Measurements from ENCODE around the gene BMP8A.

Gene BMP8A

DNA sequence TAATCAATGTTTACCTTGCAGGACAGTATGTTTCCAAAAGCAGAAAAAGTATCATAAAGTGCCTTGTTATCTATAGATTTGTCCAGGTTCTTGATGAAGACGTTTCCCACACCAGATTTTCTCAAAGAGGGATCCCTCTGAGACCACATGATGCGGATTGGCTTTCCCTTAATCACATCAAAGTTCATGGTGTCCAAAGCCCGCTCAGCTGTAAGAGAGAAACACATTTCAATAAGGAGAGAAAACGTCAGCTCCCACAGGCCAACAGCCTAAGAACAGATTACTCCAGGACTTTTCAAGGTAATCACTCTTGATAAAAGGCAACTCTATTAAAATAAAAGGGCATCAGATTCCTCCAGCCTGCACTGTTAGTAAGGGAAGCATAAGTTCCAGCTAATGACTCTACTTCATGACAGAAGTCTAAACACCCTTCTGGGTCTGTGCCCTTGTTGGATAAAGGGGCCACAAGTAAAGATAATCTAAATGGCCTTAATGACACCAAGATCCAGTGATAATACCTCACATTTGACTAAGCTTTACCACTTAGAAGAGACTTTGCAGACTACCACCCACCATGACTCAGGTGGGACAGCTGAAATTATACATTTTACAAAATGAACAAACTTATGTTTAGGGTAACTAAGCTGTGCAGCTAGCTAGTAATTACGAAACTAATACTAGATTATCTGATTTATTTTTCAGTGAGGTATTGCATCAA, 81.1 kb downstream of the BMP8A start:
- DNase-seq = no peak

DNA sequence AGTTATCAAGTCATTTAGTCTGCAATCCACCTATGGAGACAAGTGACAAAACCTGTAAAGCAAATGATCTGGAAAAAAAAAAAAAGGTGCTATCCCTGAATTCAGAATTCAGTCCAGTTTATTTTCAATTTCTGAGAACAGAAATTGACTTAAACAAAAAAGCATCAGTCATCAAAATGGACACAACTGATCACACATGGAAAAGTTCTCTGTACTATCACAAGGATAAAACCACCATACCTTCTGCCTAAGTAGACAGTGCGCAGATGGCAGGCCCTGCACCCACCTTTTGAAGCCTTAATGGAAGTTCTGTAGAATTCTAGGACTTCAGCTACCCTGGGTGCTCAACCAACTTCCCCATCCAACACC, 81.6 kb downstream of the BMP8A start:
- DNase-seq = no peak

DNA sequence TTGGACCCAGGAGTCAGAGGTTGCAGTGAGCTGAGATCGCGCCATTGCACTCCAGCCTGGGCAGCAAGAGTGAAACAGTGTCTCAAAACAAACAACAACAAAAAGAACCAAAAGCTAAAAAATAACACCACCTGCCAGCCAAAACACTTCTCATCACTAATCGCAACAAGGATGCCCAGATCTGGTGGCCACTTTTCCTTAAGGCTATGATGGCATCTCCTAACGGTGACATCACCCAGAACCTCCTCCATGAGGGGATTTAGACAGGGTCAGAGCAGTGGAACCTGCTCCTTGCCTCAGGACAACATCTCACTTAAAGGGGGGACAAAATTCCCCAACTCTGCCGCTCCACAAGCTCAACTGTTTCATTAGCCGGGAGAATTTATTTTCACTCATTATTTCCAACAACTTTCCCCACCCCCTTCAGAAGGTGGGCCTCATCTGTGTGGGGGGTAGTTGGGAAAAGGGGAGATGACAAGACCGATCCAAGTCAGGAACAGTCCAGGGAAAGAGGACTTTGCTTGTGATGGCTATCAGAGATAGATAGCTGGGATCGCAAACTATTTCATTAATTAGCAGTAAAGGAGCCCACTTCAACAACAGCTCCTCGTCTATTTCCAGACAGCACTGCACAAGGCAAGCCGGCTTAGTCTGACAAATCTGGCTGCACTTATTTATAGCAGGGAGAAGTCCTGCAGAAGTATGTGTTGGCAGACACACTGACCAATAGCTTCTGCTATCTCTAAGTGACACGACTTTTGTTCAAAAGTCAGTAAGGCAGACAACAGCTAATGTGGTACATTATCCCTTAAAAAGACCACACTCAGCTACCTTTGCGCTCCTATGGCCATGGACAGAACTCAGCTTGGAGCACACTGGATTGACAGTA, 82.5 kb downstream of the BMP8A start:
- DNase-seq = no peak

DNA sequence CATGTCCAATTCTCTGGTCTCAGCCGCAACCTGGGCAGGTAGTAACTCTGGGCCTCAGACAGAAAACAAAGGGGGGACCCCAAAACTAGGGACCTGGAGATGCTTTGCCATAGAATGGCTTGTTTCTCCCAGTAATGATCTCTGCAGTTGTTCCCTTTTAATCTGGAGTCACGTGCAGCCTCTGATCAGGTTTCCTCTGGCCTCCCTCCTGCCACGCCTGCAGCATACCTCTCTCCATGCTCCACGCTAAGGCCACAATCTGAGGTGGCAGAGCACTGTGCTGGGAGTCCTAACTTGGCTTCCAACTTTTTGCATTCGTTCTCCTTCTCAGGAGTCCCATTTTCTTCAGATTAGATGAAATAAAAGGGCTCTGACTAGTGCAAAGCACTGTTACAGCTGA, 83.2 kb downstream of the BMP8A start:
- no peak for DNase-seq
